ENCODE results near the gene SETMAR. TPM values are rescaled to one million over a fixed set of nuclear protein-coding genes. Genes with fewer than 3 reads are reported as not detected.

Gene SETMAR
- total and polyA plus RNA-seq, 4 donors, result 8.1 to 22.5 (median 12.1) TPM

DNA sequence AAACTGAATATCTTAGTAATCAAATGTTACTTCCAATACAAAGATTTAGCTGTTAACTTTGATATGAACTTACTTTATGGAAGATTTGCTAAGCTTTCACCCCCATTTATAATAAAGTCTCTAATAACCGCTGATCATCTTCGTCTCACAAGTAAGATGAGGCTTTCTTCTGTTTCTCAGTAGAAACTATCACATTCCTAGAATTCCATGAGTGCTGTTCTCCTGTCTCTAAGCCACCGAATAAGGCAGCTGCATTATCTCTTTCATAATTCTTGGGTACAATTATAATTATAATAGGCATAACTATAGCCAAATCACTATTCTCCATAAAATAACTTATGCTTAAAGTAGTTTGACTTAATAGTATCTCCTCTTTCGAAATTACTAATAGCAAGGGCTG is 18.3 kb upstream of the SETMAR start:
- TF ChIP-seq, protein P1, sequence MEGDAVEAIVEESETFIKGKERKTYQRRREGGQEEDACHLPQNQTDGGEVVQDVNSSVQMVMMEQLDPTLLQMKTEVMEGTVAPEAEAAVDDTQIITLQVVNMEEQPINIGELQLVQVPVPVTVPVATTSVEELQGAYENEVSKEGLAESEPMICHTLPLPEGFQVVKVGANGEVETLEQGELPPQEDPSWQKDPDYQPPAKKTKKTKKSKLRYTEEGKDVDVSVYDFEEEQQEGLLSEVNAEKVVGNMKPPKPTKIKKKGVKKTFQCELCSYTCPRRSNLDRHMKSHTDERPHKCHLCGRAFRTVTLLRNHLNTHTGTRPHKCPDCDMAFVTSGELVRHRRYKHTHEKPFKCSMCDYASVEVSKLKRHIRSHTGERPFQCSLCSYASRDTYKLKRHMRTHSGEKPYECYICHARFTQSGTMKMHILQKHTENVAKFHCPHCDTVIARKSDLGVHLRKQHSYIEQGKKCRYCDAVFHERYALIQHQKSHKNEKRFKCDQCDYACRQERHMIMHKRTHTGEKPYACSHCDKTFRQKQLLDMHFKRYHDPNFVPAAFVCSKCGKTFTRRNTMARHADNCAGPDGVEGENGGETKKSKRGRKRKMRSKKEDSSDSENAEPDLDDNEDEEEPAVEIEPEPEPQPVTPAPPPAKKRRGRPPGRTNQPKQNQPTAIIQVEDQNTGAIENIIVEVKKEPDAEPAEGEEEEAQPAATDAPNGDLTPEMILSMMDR (IDR thresholded peaks at IDR 0.05; ENCODE audit: control extremely low read depth, extremely low read depth), result no peak
- H3K9me3 ChIP-seq (ENCODE audit: control insufficient read depth in 4 of 4, insufficient read depth in 3 of 4, low read length in 3 of 4), result no peaks in the 10 kb centered on the region
- no peaks in the 10 kb centered on the region for H3K36me3 ChIP-seq (ENCODE audit: control insufficient read depth in 4 of 4, insufficient read depth in 4 of 4, low read length in 4 of 4)
- H3K9ac ChIP-seq (ENCODE audit: insufficient read depth in 1 of 2, low read length in 2 of 2), result no peak overlapping the region
- H3K4me1 ChIP-seq (ENCODE audit: control insufficient read depth in 5 of 5, insufficient read depth in 5 of 5, low read length in 5 of 5), result no peaks in the 10 kb centered on the region
- ATAC-seq (ENCODE audit: insufficient read depth, low FRiP score) (no peak), DNase-seq (no peak)
- peaks cover 0 to 2% (median 0%) of the 10 kb centered on the region in 3 donors for H3K27me3 ChIP-seq (ENCODE audit: control insufficient read depth in 3 of 3, insufficient read depth in 3 of 3, low read length in 2 of 3)
- WGBS, 2 donors, result 63 to 78% methylated on average over 4 of the region's 4 CpGs
- no peak overlapping the region for H3K4me3 ChIP-seq
- no peak overlapping the region for H3K27ac ChIP-seq (ENCODE audit: low read depth in 1 of 2, low read length in 1 of 2)

DNA sequence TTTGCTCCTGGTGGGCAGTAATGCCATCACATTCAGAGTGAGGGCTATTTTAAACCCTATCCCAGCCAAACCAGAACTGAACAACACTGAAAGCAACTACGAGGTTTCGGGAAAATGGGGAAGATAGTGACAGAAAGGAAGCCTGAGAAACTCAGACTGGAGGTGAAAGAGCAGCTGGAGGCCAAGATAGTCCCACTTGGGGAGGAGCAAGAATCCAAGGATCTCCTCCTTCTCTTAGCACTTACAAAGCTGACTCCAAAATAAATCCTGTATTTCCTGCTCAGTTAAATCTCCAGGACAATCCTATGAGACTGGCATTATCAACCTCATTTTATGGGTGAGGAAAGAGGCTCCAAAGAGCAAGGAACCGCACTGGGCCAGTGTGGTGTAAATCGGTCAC is 14.1 kb upstream of the SETMAR start:
- no peak overlapping the region for H3K4me3 ChIP-seq
- 61 to 73% methylated on average over 4 of the region's 4 CpGs for WGBS, 2 donors
- DNase-seq, result no peak

DNA sequence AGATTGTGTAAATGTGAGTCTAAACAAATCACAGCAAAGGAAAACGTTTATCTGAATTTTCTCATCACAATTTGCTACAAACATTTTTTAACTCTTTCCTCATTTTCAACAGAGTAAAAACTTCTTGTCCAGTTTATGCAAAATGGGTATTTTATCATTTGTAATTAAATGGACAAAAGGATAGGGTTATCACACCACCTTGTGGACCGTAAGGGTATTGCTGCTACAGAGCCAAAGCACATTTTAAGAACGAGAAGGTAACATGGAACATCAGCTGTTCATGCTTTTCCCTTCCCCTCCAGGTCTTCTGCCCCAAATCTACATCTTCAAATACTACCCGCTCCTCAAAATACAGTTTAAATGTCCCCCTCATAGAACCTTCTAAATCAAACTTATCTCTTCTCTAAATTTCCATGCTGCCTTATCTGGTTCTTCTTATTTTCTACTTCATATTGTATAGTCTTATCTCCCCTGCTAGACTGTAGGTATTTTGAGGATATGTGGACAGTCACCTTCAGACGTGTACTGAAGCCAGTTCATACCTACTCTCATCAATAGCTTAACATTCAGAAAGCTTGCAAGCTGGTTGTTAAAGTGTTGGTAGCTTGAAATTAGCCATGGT is 12.8 kb upstream of the SETMAR start:
- ATAC-seq (ENCODE audit: insufficient read depth, low FRiP score) (peak; percentile 90), DNase-seq (peak; percentile 24 to 70 (median 63))
- Histone ChIP-seq H3K36me3 (ENCODE audit: control insufficient read depth in 4 of 4, insufficient read depth in 4 of 4, low read length in 4 of 4) (no peaks in the 10 kb centered on the region), H3K4me3 (no peak overlapping the region), H3K9me3 (ENCODE audit: control insufficient read depth in 4 of 4, insufficient read depth in 3 of 4, low read length in 3 of 4) (no peaks in the 10 kb centered on the region), H3K27ac (ENCODE audit: low read depth in 1 of 2, low read length in 1 of 2) (no peak overlapping the region), H3K9ac (ENCODE audit: insufficient read depth in 1 of 2, low read length in 2 of 2) (no peak overlapping the region), H3K4me1 (ENCODE audit: control insufficient read depth in 5 of 5, insufficient read depth in 5 of 5, low read length in 5 of 5) (no peaks in the 10 kb centered on the region), H3K27me3 (ENCODE audit: control insufficient read depth in 3 of 3, insufficient read depth in 3 of 3, low read length in 2 of 3) (no peaks in the 10 kb centered on the region)
- TF ChIP-seq, protein P1 (IDR thresholded peaks at IDR 0.05; ENCODE audit: control extremely low read depth, extremely low read depth), result peak; percentile 77
- WGBS, 2 donors, result 6 to 12% methylated on average over 5 of the region's 5 CpGs

More for the DNA sequence above, 14.1 kb upstream of the SETMAR start:
- H3K36me3 ChIP-seq (ENCODE audit: control insufficient read depth in 4 of 4, insufficient read depth in 4 of 4, low read length in 4 of 4), result no peaks in the 10 kb centered on the region
- no peak overlapping the region for H3K9ac ChIP-seq (ENCODE audit: insufficient read depth in 1 of 2, low read length in 2 of 2)
- no peaks in the 10 kb centered on the region for H3K4me1 ChIP-seq (ENCODE audit: control insufficient read depth in 5 of 5, insufficient read depth in 5 of 5, low read length in 5 of 5)
- no peak overlapping the region for H3K27ac ChIP-seq (ENCODE audit: low read depth in 1 of 2, low read length in 1 of 2)
- no peaks in the 10 kb centered on the region for H3K27me3 ChIP-seq (ENCODE audit: control insufficient read depth in 3 of 3, insufficient read depth in 3 of 3, low read length in 2 of 3)
- H3K9me3 ChIP-seq (ENCODE audit: control insufficient read depth in 4 of 4, insufficient read depth in 3 of 4, low read length in 3 of 4), result no peaks in the 10 kb centered on the region
- TF ChIP-seq, protein P1 (IDR thresholded peaks at IDR 0.05; ENCODE audit: control extremely low read depth, extremely low read depth), result no peak
- ATAC-seq (ENCODE audit: insufficient read depth, low FRiP score), result no peak

DNA sequence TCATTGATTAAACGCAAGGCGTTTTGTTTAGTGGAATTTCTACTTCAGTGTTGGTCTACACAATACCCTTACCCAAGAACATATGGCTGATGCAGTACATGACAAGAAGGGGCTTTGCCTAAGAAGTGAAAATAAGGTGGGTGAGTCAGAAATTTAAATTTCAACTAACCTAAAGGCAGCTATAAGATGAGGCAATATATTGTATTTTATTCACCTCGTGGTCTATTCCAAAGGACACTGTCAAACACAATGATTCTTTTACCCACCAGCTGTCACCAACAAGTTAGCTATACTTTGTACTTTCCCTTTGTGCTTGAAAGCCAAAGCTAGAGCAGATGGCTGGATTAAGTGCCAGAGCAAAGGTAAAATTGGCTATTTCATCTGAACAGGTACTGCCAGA is 10.9 kb upstream of the SETMAR start:
- no peak overlapping the region for H3K4me3 ChIP-seq
- no peak for ATAC-seq (ENCODE audit: insufficient read depth, low FRiP score)

More for the DNA sequence above, 10.9 kb upstream of the SETMAR start:
- peak overlapping the region in 1 of 2 donors; percentile 38 for H3K9ac ChIP-seq (ENCODE audit: insufficient read depth in 1 of 2, low read length in 2 of 2)
- H3K4me1 ChIP-seq (ENCODE audit: control insufficient read depth in 5 of 5, insufficient read depth in 5 of 5, low read length in 5 of 5), result no peaks in the 10 kb centered on the region
- TF ChIP-seq, protein P1 (IDR thresholded peaks at IDR 0.05; ENCODE audit: control extremely low read depth, extremely low read depth), result no peak
- no peaks in the 10 kb centered on the region for H3K9me3 ChIP-seq (ENCODE audit: control insufficient read depth in 4 of 4, insufficient read depth in 3 of 4, low read length in 3 of 4)
- no peak for DNase-seq
- H3K27me3 ChIP-seq (ENCODE audit: control insufficient read depth in 3 of 3, insufficient read depth in 3 of 3, low read length in 2 of 3), result no peaks in the 10 kb centered on the region
- H3K36me3 ChIP-seq (ENCODE audit: control insufficient read depth in 4 of 4, insufficient read depth in 4 of 4, low read length in 4 of 4), result no peaks in the 10 kb centered on the region
- 38 to 57% methylated on average over 3 of the region's 3 CpGs for WGBS, 2 donors
- H3K27ac ChIP-seq (ENCODE audit: low read depth in 1 of 2, low read length in 1 of 2), result no peak overlapping the region
